Activated T-helper 1 cell treated with anti-CD3 and anti-CD28 coated beads, Interleukin-2, amount 50 U/mL, for 16 hours (primary cell): Measurements from ENCODE around the gene PHF21B.
"Not testable (repeated sequence)": the region's sequence is repeated elsewhere in the genome, so short reads cannot be mapped to it uniquely, and the experiment has no call there.

Experiments used
- DNase-seq, 2 donors: peaks; one replicate each; pipeline ENCODE4 v3.0.0-alpha.2; 2020; ENCODE audit warnings: low read depth in 1 of 2, low spot score in 1 of 2

Gene PHF21B

DNA sequence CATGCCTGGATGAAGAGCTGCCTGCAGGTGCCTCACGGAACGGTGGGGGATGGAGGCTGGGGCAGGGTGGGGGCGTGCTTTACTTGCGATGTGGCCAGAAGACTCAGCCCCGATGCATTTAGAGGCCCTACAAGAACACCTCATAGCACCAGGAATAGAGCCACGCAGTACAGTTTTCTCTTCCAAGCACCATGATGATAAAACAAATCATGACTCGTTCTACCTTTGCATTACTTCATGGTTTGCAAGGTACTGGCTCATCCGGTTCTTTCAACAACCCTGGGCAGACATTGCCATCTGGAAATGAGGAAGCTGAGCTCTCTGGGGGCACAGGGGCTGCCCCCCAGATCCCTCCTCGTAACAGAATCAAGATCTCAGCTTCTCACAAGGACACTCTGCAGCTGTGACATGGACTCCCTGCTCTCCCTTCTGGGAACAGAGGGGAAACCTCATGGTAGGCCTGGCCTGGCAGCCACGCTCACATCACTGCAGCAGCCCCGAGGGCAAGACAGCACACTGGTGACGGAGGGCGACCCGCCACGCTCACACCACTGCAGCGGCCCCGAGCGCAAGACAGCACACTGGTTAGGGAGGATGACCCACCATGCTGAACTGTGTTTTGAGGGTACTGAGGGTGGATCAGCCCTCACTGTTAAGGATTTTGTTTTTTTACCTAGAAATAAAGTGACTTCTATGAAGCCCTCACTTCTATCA is 46.9 kb downstream of the PHF21B start:
- no peak for DNase-seq

DNA sequence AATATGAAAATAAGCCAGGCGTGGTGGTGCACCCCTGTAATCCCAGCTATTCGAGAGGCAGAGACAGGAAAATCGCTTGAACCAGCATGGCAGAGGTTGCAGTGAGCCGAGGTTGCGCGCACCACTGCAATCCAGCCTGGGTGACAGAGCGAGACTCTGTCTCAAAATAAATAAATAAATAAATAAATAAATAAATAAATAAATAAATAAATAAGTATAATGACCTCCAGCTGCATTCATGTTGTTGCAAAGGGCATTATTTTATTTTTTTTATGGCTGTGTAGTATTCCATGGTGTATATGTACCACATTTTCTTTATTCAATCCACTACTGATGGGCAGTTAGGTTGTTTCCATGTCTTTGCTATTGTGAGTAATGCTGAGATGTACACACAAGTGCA is 48.1 kb downstream of the PHF21B start:
- not testable (repeated sequence) for DNase-seq

DNA sequence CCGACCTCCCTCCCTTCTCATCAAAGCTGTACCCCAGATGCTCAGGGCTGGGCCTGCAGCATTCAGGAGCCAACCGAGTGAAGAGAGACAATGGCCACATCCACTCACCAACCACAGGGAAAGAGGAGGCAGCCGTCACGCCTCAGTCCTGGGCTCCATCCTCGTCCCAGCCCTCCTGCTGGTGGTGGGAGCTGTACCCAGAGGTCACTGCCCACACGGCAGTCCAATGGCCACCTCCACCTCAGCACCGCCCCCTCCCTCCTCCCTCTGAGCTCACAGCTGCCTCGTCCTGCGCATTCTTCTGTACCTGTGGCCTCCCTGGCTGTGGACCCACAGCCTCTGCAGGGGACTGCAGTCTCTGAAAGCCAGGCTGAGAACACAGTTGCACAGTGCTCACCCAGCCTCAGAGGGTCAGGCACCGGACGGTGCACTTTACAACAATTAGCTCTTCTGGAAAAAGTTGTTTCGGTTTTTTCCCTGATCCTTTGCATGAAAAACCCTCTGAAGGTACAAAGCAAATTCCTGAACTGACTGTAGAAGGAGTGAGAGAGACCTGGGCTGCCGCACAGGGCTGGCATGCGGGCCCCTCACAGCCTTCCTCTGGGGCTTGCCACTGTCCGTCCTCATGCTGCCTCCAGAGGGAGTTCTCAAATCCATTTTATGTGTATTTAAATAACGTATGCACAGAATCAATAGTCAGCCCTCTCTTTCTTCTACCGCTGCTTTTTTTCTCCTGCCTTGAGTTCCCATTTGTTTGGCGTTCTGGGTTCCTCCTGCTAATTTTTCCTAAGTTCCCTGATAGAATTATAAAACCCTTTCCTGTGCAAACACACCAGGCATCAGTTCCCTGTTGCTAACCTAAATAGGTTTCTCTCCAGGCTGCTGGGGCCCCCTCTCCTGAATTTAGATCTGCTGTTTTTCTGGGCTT is 52.7 kb downstream of the PHF21B start:
- no peak for DNase-seq

DNA sequence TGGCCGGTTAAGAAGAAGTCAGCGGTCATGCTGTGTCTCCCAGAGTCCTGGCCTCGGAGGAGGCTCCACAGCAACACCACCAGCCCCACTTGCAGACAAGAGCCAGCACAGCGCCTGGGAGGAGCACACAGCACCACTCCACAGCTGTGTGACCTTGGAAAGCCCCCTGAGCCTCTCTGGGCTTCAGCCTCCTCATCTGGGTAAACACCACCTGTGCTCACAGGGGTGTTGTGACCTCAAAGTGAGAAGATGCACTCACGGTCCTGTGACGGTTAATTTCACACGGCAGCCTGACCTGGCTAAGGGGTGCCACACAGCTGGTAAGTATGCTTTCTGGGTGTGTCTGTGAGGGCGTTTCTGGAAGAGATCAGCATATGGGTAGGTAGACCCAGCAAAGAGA is 54.7 kb downstream of the PHF21B start:
- no peak for DNase-seq

DNA sequence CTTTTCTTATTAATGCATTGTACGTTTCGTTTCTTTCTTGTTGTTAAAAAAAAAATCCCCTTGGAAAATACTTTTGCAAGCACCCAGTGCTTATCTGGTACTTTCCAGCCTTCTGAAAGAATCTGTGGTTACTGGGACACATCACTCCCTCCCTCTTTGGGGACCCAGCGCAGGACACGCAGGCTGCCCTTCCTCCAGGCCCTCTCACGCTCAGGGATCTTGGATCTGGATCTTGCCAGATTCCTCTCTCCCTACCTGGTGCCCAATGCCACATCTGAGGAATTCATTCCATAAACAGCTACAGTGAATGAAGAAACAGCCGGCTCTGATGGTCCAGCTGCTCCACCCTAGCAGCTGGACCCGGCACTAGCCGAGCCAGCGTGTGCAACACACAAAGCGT is 55.7 kb downstream of the PHF21B start:
- DNase-seq = no peak

DNA sequence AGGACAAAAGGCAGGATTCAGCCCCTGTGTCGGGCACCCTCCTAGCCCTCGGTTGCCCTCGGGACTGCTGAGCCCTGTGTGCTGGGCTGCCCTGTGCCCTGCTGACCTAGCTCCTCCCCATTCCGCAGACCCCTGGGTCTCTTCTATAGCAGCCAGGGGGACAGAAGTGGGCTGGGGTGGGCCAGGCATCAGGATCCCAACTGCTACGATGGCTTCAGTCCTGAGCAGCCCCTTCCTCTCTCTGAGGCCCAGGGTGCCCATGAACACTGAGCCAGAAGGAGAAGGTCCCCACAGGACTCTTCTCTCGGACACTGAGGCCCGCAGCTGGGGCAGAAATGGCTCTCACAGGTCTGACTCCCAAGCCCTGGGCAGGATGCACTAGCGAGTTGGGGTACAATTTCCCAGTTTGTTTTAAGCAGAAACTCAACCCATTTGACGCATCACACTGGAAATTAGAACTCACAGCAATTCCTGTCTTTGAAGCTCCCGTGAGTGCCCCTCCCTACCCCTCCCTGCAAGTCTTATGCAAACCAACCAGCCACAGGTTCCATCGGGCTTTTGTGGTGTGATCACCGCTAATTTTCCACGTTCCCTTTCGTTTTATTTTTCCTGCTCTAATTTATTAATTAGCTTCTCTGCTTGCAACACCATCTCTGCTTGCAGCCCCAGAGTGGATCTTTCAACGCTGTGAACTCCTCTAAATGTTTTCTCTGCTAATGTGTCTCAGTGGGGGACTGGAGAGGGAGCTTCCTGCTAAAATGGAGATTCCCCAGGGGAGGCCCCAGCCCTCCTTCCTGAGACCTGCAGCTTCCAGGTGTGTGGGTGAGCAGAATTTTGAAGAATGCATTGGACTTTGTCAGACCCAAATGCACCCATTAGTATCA is 56.7 kb downstream of the PHF21B start:
- no peak for DNase-seq

DNA sequence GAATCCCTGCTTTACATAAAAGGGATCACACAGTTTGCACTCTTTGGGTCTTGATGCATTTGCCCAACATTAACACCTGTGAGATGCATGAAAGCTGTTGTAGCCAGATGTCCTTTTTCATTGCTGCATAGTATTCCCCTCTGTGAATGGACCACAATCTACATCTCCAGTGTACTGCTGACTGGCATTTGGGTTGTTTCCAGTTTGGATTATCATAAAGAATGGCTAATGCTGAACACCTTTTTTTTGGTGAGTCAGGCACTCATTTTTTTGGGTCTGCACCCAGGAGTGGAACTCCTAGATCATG is 58.3 kb downstream of the PHF21B start:
- no peak for DNase-seq

DNA sequence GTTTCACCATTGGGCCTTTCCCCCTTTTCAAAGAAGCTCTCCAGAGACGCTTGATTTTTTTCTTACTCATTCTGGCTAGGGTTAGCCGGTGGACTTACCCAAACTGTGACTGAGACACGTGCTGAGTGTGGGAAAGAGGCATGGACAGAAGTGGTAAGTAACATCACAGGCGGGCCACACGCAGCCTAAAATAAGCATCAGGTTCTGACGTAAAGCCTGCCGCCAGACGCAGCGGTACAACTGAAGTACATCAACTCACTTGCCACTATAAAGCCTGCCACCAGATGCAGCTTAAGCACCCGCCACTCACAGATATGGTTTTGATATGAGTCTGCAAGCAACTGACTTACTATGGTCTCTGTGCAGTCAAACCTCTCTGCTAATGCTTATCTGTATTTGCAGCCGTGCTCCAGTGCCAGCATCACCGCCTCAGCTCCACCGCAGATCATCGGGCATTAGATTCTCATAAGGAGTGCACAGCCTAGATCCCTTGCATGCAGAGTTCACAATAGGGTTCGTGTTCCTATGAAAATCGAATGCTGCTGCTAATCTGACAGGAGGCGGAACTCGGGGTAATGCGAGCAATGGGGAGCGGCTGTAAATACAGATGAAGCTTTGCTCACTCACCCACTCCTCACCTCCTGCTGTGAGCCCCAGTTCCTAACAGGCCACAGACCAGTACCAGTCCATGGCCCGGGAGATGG is 58.8 kb downstream of the PHF21B start:
- DNase-seq = no peak

DNA sequence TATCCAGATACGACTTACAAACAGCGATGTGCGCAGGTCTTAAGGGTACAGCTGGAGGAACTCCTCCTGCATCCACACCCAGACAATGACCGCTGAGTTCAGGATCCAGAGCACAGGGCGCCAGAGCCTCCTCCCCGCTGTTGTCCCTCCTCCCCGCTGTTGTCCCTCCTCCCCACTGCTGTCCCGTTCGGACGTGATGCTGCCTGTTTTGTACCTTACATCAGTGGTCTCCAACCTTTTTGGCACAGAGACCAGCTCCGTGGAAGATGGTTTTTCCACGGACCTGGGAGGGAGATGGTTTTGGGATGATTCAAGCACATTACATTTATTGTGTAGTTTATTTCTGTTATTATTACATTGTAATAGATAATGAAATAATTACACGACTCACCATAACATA is 62.0 kb downstream of the PHF21B start:
- DNase-seq = no peak

DNA sequence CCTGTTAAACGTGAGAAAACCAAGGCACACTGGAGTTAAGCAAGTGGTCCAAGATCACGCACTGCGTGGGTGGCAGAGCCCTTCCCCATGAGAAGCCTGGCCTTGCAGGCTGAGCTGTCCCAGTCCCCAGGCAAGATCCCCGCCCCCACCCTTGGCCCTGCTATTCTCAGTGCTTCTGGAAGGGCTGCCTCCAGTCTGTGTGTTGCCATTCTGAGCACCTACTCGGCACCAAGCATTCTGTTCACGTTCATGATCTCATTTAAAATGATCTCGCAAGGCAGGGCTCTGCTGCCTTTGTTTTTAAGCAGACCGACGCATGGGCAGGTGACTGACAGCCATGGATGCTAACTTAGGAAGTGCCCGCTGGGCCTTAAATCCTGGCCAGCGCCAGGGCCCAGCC is 62.8 kb downstream of the PHF21B start:
- DNase-seq = no peak

DNA sequence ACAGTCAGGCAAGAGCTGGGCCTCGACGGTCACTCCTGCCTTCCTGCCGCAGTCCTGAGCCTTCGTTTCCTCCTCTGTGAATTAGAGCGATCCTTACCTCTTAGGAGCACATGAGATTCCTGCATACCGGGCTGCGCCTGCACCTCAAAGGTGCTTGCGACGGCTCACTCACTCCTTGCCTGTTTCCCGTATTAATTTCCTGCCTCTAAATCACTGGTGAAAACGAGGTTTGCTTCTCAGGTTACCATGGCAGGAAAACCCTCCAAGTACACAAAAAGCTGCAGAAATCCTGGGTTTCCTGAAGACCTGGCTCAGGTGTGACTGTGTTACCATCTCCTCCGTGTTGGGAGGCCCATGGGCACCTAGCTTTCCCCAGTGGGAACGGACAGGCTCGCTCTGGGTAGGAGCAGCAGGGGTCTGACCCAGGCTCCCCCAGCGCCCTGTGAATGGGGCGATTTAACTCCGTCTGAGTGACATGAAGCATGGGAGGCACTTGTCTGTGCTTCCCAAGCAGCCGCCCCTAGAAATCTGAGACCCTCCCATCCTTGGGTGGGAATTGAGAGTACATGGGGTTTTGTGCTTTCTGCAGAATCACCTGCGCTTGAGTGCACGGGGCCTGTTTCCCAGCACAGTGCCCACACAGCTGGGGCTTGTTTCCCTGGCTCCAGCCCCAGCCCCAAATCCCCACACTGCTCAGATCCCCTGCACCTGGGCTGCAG is 64.8 kb downstream of the PHF21B start:
- no peak for DNase-seq

DNA sequence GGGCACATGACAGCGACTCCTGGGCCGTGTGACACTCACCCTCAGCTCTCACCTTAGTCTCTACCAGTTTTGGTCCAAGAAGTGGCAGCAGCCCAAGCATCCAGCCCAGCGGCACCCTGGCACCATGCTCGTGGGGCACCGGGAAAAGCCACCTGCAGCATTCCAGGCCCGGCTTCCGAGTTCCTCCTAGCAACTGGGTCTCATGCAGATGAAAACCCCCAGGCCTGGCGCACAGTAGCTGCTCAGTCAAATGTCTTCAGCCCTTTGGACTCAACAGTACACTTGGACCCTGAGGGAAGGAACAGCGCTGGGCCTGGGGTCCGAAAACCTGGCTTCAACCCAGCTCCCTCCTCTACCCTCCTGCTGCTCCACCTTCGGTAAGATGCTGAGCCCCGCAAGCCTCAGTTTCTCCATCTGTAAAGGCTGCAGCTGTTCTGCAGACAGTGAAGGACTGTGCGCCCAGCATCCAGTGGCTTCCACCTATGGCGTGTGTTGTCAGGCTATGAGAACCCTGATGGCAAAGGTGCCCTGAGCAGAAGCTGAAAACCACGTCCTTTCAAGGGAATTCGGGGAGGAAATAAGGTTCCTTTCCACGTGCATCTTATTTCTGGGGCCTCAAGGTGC is 66.0 kb downstream of the PHF21B start:
- no peak for DNase-seq

DNA sequence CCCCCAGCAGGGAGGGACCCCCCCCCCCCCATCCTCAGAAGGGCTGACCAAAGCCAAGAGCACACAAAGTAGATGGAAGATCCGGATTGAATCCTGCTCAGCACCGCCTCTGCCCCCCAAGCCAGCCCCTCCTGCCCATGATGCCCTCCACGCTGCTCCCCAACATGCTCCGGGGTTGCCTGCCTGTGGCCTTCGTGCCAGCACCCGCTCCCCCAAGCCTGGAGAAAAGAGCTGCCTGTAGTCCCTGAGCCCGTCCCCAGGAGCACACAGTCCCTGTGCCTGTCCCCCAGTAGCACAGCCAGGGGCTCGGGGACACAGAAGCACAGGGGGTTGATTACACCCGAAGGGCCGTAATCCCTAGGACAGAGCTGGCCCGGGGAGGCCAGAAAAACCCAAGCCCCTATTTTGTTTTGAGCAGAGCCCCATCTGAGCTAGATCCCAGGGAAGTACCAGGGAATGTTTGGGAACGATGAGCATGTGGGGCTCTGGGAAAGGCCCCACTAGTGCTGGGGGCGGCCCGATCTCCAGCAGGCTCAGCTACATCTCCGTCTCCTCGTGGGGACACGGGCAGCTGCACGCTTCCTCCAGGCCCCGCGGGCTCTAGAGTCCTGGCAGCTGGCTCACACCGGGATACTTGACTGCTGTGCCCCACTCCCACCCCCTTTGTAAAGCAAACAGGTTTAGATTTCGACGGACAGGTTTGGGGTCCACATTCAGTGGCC is 66.7 kb downstream of the PHF21B start:
- DNase-seq = no peak

DNA sequence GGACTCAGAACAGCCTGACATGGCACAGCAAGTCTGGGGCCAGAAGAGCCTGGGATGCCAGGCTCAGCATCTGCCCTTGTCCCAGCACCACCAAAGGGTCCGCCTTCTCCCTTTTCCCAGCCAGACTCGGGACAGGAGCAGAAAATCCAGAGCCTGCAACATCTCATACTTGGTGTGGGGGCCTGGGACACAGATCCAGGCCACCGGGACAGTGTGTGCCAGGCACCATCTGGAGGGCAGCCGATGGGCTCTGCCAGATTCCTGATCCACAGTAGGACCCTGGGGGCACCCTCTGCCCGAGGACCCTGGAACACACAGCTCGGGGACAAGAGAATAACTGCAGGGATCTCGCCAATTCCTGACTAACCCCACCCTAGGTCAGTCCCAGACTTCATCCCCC is 67.7 kb downstream of the PHF21B start:
- no peak for DNase-seq

DNA sequence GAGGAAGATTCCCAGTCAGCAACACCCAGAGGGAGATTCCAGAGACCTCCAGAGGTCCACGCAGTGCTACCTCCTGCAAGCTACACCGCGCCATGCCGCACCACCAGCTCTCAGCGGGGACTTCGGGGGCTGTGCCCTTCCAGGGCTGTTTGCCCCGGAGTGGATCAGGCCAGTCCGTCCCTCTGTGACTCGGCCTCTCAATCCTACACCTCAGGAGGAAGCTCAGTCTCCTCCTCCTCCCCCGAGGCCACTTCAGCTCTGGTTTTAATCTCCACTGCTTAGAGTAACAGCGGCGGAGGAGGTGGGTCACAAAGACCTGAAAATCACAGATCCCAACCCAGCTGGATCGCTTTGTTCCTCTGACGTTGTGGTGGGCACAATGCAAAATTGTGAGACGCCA is 68.6 kb downstream of the PHF21B start:
- DNase-seq = no peak

DNA sequence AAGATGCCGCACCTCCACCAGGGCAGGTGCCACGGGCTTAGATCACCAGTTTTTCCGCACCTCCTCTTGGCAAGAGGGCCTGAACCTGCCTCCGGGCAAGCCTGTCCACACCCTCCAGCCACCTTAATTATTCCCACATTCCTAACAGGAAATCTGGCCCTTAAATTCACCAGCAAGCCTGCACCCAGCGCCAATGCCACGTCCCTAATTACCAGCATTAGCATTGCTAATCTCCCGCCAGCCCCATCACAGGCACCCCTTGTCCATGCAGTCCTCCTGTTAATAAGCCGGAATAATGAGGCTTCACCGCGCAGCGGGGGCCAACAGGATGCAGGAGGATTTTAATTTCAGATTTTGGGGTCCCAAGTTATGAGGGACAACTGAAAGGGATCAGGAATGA is 69.7 kb downstream of the PHF21B start:
- DNase-seq = no peak

DNA sequence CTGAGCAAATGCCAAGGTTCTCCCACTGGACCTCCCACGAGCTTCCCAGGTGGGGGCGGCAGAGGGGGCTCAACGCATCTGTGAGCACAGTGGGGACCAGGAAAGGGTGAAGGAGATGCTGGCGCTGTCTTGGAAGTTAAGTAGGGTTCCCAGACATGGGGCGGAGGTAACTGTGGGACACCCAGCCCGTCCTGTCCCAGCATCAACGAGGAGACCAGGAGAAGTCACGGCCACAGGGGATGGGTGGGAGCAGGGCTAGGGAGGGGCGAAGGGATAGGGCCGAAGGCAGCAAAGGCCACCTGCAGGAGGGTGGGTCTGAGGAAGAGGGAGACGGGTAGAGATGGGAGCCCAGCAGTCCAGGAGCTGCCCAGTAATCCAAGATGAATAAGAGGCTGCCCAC is 70.4 kb downstream of the PHF21B start:
- DNase-seq = no peak

DNA sequence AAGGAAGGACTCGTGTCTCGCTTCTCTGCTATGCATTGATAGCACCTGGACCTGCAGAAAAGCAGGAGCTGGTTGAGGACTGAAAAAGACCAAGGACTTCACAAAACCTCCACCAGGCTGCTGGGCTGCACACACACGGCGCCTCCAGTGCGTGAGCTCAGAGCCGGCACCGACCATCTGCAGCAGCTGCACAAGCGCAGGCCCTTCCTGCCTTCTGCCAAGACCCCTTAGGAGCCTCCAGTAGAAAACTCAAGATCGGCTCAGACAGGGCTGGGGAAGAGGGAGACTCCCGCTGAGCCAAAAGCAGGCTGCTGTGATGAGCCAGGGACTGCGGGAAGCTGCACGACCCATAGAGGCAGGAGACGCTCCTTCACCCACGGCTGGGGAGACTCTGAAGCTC is 70.9 kb downstream of the PHF21B start:
- no peak for DNase-seq

DNA sequence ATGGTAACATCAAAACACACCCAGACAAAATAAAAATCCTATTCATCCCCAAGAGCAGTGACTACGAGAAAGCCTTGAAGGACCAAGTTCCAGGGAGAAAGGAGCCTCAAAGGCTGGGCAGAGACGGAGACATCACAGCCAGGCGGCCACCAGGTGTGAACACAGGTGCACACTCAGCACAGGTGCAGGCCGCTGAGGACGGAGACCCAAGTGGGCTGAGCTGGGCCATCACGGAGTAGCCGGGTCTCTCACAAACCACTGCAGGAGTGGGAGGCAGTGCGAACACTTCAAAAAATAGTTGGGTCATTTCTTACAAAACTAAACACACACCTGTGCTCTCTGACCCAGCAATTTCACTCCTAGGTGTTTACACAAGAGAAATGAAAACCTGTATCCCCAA is 72.6 kb downstream of the PHF21B start:
- no peak for DNase-seq
